ENCODE results near the gene DSTN.

DNA sequence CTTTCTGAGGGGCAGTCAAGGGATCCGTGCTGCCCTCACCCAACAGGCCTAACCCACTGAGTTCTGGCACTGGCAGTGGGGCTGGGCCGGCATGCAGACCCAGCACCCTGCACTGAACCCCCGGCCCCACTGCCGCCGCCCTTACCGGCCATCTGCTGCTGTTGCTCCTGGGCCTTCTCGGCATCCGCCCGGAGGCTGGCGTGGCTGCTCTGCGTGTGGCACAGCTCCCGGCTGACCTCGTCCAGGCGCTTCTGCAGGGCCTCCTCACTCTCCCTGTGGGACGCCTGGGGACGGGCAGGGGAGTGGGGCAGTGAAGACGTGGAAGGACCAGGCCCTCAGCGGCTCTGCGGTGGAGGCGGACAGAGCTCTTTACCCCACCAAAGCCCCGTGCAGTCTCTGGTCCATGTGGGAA, 59.8 kb downstream of the DSTN start:
- TF ChIP-seq, protein P1, sequence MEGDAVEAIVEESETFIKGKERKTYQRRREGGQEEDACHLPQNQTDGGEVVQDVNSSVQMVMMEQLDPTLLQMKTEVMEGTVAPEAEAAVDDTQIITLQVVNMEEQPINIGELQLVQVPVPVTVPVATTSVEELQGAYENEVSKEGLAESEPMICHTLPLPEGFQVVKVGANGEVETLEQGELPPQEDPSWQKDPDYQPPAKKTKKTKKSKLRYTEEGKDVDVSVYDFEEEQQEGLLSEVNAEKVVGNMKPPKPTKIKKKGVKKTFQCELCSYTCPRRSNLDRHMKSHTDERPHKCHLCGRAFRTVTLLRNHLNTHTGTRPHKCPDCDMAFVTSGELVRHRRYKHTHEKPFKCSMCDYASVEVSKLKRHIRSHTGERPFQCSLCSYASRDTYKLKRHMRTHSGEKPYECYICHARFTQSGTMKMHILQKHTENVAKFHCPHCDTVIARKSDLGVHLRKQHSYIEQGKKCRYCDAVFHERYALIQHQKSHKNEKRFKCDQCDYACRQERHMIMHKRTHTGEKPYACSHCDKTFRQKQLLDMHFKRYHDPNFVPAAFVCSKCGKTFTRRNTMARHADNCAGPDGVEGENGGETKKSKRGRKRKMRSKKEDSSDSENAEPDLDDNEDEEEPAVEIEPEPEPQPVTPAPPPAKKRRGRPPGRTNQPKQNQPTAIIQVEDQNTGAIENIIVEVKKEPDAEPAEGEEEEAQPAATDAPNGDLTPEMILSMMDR (IDR thresholded peaks at IDR 0.05; ENCODE audit: insufficient read depth, low read length): no peak
- TF ChIP-seq POLR2AphosphoS5 (IDR thresholded peaks at IDR 0.05; ENCODE audit: low read depth) (no peak), REST (IDR thresholded peaks at IDR 0.05; ENCODE audit: insufficient replicate concordance, low read depth) (no peak), GABPA (IDR thresholded peaks at IDR 0.05; ENCODE audit: low read depth) (no peak), SPI1 (IDR thresholded peaks at IDR 0.05; ENCODE audit: borderline replicate concordance, low read depth) (no peak)

All from HL-60 (cell line).